HCT116 (cell line): Measurements from ENCODE around the gene VPS35L.

Experiments
- SIN3A ChIP-seq: IDR thresholded peaks from 2 replicates; pipeline ENCODE4 v1.6.1; 2012; ENCODE audit warnings: low read depth
- SRF ChIP-seq: IDR thresholded peaks from 2 replicates; pipeline ENCODE4 v1.6.1; 2012; ENCODE audit warnings: low read depth
- TCF7L2 ChIP-seq: IDR thresholded peaks from 2 replicates; pipeline ENCODE4 v1.7.0; 2011; ENCODE audit warnings: borderline replicate concordance, inconsistent platforms; ENCODE audit not compliant: insufficient read depth, insufficient read length; ENCODE audit errors: extremely low read depth
- ZNF274 ChIP-seq: fragments of 200-500 bp; sonication (Bioruptor generic); IDR thresholded peaks from 2 replicates; pipeline ENCODE4 v1.6.1; 2014; ENCODE audit warnings: mild to moderate bottlenecking, low read depth, low read length, inconsistent platforms

- TF ChIP-seq ZNF274: no peak
- TF ChIP-seq SIN3A: no peak
- no peak for TF ChIP-seq SRF
- TF ChIP-seq TCF7L2: no peak
These were observed 23.0 kb downstream of the VPS35L start for GRCh38 chr16:19578378-19578971.
